ENCODE measurements around the gene ST6GALNAC5.

DNA sequence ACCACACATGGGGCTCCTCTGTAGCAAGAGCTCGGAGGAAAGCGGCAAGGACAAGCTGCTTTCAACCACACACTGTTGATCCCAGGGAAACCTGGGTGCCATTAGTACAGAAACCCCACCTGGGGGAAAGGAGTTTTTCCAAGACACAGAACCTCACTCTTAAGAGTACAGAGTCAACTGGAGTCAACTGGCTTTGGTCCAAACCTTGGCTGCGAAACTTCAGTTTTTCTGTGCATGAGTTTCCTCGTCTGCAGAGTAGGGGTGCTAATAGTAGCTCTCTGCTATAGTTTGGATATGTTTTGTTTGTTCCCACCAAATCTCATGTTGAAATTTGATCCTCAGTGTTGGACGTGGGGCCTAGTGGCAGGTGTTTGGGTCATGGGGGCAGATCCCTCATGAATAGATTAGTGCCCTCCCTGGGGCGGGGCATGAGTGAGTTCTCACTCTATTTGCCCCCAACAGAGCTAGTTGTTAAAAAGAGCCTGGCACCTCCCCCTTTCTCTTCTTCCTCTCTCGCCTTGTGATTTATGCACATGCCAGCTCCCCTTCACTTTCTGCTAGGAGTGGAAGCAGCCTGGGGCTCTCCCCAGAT is 190.8 kb downstream of the ST6GALNAC5 start:
- TF ChIP-seq, protein P1, sequence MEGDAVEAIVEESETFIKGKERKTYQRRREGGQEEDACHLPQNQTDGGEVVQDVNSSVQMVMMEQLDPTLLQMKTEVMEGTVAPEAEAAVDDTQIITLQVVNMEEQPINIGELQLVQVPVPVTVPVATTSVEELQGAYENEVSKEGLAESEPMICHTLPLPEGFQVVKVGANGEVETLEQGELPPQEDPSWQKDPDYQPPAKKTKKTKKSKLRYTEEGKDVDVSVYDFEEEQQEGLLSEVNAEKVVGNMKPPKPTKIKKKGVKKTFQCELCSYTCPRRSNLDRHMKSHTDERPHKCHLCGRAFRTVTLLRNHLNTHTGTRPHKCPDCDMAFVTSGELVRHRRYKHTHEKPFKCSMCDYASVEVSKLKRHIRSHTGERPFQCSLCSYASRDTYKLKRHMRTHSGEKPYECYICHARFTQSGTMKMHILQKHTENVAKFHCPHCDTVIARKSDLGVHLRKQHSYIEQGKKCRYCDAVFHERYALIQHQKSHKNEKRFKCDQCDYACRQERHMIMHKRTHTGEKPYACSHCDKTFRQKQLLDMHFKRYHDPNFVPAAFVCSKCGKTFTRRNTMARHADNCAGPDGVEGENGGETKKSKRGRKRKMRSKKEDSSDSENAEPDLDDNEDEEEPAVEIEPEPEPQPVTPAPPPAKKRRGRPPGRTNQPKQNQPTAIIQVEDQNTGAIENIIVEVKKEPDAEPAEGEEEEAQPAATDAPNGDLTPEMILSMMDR (conservative IDR thresholded peaks at IDR 0.05; ENCODE audit: low read length) = no peak
- TF ChIP-seq EZH2phosphoT487 (IDR thresholded peaks at IDR 0.05; ENCODE audit: borderline replicate concordance) = no peak
